A375 (cell line): ENCODE results near the gene RBM8A. TPM values are rescaled to one million over a fixed set of nuclear protein-coding genes. Genes with fewer than 3 reads are reported as not detected.

ENCODE experiments used
- total RNA-seq: library from RNA; depleted of rRNA; stranded (reverse); fragments of >200 nt; shearing (Covaris generic); gene quantifications from 2 replicates; pipeline ENCODE4 v1.2.3, GENCODE V29; 2014; rRNA removed

Gene RBM8A
- total RNA-seq: 484 and 545 TPM in 2 replicates

GRCh38 chr1:145927063-145927886, at the start of gene RBM8A:
Gene RBM8A (minus strand): TSS chr1:145927484. CDS start chr1:145927426, 58 bp downstream.

GRCh38 chr1:145964328-145965118, 37.2 kb upstream of the RBM8A start, which contains the start of the genes ANKRD34A and POLR3GL:
Gene ANKRD34A (minus strand): TSS chr1:145964575. CDS start chr1:145961759, 2,816 bp downstream.
Gene POLR3GL (plus strand): TSS chr1:145964690. CDS start chr1:145974866, 10,176 bp downstream.

GRCh38 chr1:145957443-145958319, 30.4 kb upstream of the RBM8A start, which contains the start of gene LIX1L:
Gene LIX1L (minus strand): TSS chr1:145958017. CDS start chr1:145957927, 90 bp downstream.

GRCh38 chr1:145918144-145918991, 8.9 kb downstream of the RBM8A start, which contains the start of gene PEX11B:
Gene PEX11B (minus strand): TSS chr1:145918717. CDS start chr1:145918688, 29 bp downstream.

GRCh38 chr1:145885738-145886287, 41.5 kb downstream of the RBM8A start, which contains the start of gene ANKRD35:
Gene ANKRD35 (minus strand): TSS chr1:145885866. CDS start chr1:145885758, 108 bp downstream.

Other genes starting within 250 kb of the RBM8A start
- gene PDZK1, start 220.1 kb downstream of the RBM8A start, total RNA-seq: 0.49 and 1.2 TPM in 2 replicates
- not detected in 2 replicates for gene CD160, start 208.0 kb downstream of the RBM8A start, total RNA-seq
- gene RNF115, start 103.4 kb downstream of the RBM8A start, total RNA-seq: 13.4 and 14.5 TPM in 2 replicates
- gene POLR3C, start 103.3 kb downstream of the RBM8A start, total RNA-seq: 79.1 and 86.5 TPM in 2 replicates
- gene NUDT17, start 81.9 kb downstream of the RBM8A start, total RNA-seq: 11.0 and 12.1 TPM in 2 replicates
- 14.6 and 17.5 TPM in 2 replicates for gene PIAS3, start 68.4 kb downstream of the RBM8A start, total RNA-seq
- not detected in 2 replicates for gene ANKRD35, start 41.6 kb downstream of the RBM8A start, total RNA-seq
- 10.7 and 13.1 TPM in 2 replicates for gene ITGA10, start 17.4 kb downstream of the RBM8A start, total RNA-seq
- 19.3 and 21.5 TPM in 2 replicates for gene PEX11B, start 8.8 kb downstream of the RBM8A start, total RNA-seq
- gene LIX1L, start 30.5 kb upstream of the RBM8A start, total RNA-seq: 21.2 and 25.6 TPM in 2 replicates
- 2.0 and 2.5 TPM in 2 replicates for gene ANKRD34A, start 37.1 kb upstream of the RBM8A start, total RNA-seq
- 19.6 and 22.0 TPM in 2 replicates for gene POLR3GL, start 37.2 kb upstream of the RBM8A start, total RNA-seq
- gene TXNIP, start 69.1 kb upstream of the RBM8A start, total RNA-seq: 36.2 and 41.8 TPM in 2 replicates
- gene HJV, start 94.3 kb upstream of the RBM8A start, total RNA-seq: not detected in 2 replicates
- gene NBPF10, start 217.3 kb upstream of the RBM8A start, total RNA-seq: 1.4 and 1.5 TPM in 2 replicates